CD4-positive, alpha-beta T cell treated with Interleukin-17A for 4 hours (primary cell): ENCODE results near the gene TMED6.
"Not testable (repeated sequence)": the region's sequence is repeated elsewhere in the genome, so short reads cannot be mapped to it uniquely, and the experiment has no call there.

Source experiments
- DNase-seq: peaks from one replicate; pipeline ENCODE4 v3.0.0-alpha.2; 2020; ENCODE audit warnings: mixed read lengths

The TMED6 gene

DNA sequence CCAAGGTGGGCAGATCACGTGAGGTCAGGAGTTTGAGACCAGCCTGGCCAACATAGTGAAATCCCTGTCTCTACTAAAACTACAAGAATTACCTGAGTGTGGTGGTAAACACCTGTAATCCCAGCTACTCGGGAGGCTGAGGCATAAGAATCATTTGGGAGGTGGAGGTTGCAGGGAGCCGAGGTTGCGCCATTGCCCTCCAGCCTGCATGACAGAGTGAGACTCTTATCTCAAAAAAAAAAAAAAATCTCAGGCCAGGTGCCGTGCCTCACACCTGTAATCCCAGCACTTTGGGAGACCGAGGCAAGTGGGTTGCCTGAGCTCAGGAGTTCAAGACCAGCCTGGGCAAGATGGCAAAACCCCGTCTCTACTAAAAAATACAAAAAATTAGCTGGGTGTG lies 54.8 kb downstream of the TMED6 start:
- not testable (repeated sequence) for DNase-seq

DNA sequence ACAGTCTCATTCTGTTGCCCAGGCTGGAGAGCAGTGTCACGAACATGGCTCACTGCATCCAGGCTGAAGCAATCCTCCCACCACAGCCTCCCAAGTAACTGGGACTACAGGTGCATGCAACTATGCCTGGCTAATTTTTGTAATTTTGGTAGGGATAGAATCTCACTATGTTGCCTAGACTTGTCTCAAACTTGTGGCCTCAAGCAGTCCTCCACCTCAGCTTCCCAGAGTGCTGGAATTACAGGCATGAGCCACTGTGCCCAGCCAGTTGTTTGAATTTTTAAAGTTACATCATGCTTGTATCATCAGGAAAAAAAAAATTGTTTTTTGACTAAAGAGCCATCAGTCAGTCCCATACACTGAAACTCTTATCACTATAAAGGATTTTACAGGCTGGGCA lies 57.5 kb downstream of the TMED6 start:
- DNase-seq, result no peak

DNA sequence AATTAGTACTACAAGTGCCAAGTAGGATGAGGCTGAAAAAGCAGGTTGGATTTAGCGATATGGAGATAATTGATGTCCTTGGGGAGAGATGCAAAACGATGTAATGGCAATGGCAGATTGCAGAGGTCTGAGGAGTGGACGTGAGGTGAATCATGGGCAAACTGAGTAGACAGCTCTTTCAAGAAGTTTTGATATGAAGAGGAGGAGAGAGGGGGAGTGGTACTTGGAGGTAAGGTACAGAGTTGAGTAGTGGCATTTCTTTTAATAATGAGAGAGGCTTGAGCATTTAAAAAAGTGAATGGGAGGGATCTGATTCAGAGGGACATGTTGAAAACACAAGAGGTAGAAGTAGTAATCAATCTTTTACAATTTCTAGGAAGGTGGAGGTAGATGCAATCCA lies 58.2 kb downstream of the TMED6 start:
- no peak for DNase-seq
